ENCODE results near the gene PRKG1.
A peak's percentile ranks its signal among the peaks of the same experiment; 100 is the strongest.
"Not testable (repeated sequence)": the region's sequence is repeated elsewhere in the genome, so short reads cannot be mapped to it uniquely, and the experiment has no call there.

Gene PRKG1

DNA sequence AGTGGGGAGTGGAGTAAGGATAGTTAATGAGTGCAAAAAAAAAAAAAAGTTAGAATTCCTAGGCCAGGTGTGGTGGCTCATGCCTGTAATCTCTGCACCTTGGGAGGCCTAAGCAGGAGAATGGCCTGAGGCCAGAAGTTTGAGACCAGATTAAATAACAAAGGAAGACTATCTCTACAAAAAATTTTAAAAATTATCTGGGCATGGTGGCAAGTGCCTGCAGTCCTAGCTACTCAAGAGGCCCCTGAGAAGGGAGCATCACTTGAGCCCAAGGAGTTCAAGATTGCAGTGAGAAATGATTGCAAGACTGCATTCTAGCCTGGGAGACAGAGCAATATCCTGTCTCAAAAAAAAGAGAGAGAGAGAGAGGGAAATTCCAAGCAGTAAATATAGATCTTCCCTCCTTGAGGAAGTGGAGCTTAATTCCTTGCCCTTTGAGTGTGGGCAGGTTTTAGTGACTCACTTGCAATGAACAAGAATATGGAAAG is 644.6 kb downstream of the PRKG1 start:
- no peak for DNase-seq

DNA sequence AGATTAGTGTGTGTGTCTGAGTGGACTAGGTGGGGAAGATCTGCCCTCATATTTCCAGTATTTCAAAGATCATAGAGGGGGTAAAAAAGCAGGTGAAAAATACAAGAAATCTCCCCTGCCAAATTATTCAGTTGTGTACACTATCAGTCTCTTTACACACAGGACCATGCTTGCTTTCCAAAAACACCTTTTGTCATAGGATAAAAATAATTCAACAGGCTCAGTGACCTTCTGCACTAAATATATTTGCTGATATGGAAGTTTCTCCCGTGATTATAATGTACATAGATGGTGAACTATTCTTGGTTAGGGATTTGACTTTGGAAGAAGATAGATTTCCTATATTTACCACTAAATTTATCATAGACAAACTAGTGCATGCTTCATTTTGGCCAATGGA is 649.8 kb downstream of the PRKG1 start:
- no peak for DNase-seq

DNA sequence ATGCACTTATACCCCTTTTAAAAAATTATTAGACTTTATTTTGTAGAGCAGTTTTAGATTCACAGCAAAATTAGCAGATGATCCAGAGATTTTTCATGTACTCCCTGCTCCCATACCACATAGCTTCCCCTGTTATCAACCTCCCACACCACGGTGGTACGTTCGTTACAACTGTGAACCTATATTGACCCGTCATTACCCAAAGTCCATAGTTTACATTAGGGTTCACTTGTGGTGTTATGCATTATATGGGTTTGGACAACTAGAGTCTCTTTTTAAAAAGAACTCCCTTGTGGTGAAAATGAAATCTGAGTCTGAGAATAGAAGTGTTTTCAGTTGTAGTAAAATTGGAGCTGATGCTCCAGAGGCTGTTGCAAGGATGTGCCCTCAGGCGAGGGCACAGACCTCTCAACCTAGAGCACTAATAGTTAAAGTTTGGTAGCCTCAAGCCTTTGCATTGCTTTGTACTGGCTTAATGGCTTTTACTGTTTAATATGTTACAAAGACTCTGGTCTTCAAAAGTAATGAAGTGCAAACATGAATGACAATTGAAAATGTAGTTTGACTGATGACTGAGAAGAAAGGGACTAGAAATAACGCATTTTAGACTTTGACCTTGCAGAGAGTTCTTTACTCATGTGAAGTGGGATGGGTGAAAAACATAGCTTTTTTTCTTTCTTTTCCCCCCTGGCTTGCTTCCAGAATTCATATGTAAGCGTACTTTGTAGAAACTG is 655.7 kb downstream of the PRKG1 start:
- DNase-seq: peak; percentile 49

DNA sequence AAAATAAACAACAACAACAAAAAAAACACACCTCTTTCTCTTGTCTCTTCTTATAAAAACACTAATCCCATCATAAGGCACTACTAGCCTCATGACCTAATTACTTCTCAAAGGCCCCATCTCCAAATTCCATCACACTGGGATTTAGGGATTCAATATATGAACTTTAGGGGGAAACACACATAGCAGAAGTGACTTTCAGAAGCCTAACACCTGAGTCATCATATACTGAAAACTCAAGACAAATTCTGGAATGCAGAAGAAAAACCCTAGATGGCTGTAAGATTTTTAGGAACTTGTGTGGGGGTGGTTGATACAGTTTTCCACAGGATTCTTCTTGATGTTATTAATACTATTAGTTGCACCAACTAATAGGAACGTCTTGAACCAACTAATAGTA is 658.8 kb downstream of the PRKG1 start:
- no peak for DNase-seq

DNA sequence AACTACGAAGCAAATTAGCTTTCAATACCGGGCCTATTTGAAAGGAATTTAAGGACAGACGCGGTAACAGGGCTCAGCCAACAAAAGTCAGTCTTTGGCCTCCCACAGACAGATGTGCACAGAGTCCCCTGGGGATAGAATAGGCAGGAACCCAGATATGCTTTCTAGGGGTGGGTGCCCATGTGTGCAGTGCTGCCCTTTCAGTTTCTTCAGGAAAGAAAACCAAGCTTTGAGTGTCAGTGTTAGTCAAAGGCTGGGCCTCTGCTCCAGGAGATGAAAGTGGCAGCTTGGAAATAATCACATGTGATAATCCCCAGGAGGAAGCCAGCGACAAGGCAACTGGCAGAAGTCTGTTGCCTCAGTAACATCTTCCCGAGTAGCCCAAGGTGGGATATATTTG is 668.9 kb downstream of the PRKG1 start:
- no peak for DNase-seq

DNA sequence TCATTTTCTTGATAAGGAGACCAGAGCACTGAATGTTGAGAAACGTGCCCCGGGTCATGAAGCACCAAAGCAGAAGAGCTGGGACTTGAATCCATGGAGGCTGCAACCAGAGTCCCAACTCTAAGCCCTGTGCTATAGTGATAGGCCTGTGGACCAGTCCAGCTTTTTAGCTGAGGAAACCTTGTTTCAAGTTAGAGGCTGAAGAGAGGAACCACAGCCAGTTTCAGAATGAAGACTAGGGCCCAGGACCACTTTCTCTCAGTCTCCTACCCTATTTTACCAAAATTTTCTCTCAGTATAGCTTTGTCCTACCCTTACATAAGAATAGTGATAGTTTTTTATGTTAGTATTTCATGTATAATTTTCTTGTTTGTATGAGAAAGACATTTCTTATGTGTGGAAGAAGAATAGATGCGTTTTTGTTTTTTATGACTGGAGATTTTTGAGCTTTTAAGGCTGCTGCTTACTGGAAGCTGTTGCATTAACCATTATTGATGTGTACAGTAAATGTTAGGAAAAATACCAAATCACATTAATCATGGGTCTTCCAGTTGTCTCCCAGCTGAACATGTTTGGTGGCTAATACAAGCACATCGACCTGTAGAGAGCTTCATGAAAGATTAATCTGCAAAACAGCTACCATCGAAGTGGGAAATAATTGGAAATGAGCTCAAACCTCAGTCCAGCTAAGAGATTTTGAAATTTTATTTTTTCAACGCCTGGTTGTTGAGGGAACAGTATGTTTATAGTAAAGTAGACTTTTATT is 670.1 kb downstream of the PRKG1 start:
- DNase-seq: no peak

DNA sequence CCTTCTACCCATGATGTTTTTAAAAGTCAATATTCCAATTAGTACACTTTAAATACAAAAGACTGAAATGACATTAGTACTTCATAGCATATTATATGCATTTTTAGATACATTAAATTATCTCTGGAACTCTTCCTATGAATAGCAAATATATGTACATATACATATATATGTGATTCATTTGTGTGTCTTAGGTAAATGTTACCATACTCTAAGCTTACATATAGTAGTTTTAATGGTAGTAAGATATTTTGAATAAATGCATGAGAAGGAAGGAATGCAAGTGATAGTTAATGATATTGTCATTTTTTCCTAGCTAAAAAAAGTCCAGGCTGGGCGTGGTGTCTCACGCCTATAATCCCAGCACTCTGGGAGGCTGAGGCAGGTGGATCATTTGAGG is 671.1 kb downstream of the PRKG1 start:
- DNase-seq: no peak

DNA sequence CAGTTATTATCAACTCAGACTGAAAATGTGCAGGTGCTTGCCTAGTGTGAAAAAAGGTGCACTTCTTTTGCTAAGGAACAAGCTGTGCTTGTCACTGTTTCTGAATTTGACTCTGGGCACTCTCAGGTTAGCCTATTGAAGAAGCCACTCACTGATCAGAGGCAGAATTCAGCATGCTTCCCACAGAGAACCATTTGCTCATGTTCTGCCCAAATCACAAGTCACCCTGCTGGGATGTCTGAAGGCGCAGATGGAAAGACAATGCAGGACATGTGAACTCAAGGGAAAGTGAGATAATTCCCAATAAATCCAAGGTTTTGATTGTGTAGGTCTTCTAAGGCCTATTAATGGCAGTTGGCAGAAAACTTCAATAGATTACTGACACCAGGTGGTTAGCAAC is 672.9 kb downstream of the PRKG1 start:
- no peak for DNase-seq

DNA sequence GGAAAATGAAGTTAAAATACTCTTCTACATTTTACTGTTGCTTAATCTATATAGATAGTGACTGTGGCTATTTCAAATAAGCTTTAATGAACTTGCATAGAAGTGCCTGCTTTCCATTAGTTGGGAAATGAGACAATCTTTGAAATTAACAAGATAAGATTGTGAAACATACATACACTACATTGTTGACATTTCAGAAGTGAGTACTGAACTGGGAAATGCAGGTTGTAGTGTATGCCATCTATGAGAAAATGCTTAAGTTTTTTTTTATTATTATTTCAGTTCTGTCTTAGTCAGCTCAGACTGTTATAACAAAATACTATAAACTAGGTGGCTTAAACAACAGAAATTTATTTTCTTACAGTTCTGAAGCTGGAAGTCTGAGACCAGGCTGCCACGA is 674.7 kb downstream of the PRKG1 start:
- no peak for DNase-seq

DNA sequence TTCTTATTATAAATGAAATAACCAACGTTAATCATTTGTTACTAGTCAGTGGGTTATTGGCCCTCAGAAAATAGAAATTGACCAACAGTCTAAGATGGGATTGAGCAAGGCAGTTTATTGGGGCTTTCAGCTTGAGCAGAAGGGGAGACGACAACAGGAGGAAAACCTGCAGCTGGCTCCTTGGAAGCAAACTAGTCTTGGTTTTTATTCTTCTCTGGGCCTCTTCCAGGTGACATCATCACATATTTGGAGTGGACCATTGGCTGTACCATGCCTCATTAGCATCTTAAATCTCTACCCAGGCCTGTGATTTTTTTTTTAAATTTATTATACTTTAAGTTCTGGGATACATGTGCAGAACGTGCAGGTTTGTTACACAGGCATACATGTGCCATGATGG is 684.1 kb downstream of the PRKG1 start:
- DNase-seq: no peak

DNA sequence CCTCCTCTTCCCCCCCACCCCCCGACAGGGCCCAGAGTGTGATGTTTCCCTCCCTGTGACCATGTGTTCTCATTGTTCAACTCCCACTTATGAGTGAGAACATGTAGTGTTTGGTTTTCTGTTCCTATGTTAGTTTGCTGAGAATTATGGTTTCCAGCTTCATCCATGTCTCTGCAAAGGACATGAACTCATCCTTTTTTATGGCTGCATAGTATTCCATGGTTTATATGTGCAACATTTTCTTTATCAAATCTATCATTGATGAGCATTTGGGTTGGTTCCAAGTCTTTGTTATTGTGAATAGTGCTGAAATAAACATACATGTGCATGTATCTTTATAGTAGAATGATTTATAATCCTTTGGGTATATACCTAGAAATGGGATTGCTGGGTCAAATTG is 684.6 kb downstream of the PRKG1 start:
- not testable (repeated sequence) for DNase-seq

DNA sequence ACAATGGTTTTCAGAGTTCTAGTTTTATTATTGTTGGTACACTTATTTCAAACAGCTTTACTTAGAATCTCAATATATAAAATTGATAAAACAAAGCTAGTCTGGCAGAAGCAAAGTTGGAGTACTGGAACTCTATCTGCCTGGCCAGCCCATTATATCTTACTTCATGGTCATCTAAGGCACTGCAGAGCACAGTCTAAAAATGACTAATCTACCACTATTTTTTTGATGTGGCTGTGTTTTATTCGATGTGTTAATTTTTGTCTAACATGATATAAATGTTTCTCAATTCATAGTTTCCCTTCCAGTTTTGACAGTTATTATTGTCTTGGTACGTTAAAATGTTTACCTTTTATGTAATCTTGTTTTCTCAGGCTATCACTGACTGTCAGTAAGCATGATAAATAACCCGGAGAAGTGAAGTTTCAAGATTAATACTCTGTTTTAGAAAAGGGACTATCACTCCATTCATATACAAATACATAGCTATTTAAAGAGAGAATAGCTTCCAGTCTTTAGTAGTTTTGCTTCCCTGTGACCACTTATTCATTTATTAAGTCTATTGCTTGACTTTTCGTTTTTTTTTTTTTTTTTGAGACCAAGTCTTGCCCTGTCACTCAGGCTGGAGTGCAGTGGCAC is 685.7 kb downstream of the PRKG1 start:
- DNase-seq: no peak

DNA sequence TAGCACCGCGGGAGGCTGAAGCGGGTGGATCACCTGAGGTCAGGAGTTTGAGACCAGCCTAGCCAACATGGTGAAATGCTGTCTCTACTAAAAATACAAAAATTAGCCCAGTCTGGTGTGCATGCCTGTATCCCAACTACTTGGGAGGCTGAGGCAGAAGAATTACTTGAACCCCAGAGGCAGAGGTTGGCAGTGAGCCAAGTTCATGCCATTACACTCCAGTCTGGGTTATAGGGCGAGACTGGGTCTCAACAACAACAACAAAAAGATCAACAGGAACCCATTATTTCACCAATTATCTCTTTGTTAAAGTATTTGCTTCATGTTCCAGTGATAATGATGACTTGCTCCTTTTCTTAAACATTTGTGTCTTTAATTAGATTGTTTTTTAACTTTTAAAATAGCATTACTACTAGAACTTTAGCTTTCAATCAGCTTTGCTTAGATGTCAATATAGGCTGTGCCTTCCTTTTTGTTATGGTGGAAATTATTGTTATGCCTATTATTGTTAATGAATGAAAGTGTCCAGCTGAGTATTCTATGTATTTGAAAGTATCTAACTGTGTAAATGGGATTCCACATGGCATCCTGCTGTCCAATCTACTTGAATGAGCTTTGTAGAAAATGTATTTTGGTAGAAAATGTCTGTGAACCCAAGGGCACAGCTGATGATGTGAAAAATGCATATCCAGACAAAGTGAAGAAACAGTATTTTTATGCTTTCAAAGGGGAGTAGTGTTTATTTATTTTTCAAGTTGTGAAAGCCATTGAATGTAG is 686.8 kb downstream of the PRKG1 start:
- DNase-seq: no peak

DNA sequence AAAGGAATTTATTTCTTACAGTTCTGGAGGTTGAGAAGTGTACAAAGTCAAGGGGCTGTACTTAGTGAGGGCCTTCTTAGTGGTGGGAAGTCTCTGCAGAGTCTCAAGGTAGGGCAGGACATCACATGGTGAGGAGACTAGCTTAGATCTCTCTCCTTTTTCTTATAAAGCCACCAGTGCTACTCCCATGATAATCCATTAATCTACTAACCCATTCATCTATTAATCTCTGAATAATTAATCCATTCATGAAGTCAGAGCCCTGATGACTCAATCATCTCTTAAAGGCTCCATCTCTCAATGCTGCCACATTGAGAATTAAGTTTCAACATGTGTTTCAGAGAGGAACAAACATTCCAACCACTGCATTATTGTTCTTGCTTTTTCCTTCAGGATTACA is 689.5 kb downstream of the PRKG1 start:
- DNase-seq: no peak

DNA sequence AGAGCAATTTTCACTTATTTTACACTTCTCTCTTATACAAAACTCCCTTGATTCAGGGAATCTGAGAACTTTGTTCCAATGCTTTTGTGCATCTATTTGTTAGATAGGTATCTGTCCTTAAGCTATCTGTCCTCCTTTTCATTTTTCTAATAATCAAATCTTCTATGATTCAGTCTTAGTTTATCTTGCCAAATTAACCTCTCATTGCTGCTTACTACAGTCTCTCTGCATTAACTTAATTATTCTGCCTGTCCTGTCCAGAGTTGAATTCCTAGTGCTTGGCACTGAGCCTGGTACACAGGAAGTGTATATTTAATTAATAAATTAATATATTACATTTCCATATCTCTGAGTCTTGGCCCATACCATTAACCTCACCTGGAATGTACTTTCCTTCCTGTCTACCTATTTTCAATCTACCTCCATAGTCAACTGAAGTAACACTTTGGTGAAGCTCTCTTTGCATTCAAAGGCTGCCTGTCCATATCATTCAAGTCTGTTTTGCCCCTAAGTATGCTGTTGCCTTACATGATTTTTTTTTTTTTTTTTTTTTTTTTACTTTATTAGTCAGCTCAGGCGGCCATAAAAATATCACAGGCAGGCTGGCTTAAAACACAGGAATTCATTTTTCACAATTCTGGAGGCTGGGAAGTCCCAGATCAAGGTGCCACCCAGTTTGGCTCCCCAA is 691.1 kb downstream of the PRKG1 start:
- DNase-seq: no peak

DNA sequence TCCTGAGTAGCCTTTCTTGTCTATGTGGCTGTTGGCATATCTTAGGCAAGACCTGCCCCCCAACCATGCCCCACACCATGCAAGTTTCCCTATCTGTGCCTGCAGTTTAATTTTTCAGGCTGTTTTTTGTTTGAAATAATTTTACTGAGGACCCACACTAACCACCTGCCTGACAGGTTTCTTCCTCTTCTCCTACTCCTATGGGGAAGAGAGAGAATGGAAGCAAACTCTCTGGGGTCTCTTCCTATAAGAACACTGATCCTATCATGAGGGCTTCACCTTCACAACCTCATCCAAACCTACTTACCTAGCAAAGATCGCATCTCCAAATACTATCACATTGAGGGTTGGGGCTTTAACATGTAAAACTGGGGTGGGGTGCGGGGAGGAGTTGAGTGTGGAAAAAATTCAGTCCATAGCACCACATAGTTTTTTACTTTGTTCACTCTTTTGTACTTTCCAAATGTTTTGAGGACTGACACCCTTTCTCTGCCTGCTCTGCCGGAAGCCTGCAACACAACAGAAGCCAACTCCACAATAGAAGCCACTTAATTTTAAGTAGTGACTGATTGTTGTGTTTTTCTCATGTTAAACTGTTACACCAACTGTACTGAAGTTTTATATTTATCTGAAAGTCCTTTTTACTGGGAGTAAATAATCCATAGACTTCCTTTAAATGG is 692.3 kb downstream of the PRKG1 start:
- DNase-seq: no peak

DNA sequence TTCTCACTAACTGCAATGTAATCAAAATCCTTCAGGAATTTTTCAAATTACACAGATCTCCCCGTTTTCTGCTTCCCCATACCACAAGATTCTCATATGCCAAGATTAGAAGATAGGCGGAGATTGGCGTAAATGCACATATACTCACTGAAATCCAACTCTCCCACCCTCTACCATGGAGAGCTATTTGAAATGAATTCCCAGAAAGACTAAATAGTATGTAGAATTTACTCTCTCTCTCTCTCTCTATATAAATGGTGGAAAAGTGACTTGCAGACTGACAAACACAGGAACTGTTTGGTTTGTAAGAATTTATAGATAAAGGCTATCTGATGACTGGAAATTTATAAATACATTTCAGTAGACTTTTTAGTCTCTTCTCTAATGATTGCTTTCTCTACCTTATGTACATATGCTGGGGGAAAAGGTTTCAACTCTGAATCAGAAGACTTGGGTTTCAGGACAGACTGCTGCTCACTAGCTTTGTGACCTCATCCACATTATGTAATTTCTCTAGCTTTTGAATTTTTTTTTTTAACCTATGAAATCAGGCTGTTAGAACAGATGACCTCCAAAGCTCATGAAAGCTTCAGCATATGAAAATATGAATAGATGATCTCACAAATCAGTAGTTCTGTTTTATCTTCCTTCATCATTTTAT is 692.9 kb downstream of the PRKG1 start:
- DNase-seq: no peak

DNA sequence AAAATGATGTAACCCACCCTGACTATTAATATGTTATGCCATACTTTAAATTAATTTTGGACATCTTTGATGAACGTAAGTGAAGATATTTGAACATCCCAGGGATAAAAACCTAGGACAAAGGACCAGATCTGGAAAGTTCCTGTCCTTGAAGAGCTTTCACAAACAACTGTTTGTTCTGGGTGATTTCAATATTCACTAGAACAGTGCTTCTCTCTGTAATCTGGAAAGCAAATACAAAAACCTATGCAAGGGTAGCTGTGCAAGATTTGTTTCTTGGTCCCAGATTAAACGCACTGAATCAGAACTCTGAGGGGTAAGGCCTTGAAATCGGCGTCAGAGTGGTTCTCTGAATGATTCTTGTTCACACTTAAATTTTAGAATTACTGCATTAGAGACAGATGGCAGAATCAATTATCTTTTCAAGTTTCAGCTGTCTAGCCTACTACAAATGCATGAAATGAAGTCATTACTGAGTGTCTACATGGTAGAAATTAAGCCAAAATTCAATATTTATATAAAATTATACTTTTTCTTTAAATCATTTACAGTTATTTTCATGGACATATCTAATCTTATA is 694.7 kb downstream of the PRKG1 start:
- no peak for DNase-seq

DNA sequence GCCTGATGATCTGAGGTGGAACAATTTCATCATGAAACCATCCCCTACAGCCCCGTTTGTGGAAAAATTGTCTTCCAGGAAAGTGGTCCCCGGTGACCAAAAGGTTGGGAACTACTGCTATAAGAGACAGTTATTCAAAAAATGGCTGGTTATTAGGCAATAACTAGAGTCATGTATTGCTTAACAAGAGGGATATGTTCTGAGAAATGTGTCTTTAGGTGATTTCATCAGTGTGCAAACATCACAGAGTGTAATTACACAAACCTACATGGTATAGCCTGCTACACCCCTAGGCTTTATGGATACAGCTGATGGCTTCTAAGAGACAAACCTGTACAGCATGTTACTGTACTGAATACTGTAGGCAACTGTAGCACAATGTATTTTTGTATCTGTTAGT is 696.4 kb downstream of the PRKG1 start:
- peak; percentile 53 for DNase-seq

DNA sequence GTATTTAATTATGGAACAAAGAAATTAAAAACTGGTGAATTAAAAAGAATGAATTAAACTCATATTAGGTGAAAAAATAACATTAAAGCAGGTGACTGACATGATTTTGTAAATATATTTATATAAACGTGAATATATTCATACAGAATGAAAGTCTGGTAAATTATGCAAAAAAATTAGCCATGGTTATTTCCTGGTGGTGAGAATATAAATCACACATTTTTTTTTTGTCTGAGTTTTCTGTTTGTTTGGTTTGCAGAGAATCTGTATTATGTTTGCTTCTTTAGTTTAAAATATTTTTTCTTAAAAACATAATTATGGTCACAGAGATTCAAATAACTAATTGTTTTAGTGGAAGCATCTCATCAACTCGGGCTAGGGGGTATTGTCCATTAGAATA is 698.1 kb downstream of the PRKG1 start:
- DNase-seq: no peak

DNA sequence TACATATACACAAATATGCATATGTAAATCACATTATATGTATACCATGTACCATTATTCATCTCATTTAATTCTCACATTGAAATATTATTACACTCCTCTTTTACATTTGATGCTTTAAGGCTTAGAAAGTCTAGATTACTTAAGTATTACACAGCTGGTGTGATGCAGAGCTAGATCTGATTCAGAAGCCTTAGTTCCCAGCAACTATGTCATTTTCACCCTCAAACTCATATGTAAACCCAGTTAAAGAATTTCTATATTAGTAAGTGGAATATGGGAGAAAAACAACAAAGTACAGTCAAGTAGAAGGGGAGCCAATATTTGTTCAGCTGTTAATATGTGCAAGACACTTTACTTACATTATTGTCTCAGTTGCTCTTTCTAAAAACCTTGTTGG is 699.4 kb downstream of the PRKG1 start:
- peak; percentile 73 for DNase-seq
